A549 (cell line): ENCODE data around the gene EPS8L1. TPM values are rescaled to one million over a fixed set of nuclear protein-coding genes. Genes with fewer than 3 reads are reported as not detected.

Experiments used
- ATAC-seq, 2 experiments: fragments of 200-7000 bp in 1 of 2; fragments of >200 bp in 1 of 2; cut with Nextera tagmentation in 1 of 2; cut with Tn5 transposase in 1 of 2; 3 replicates each; pipeline versions ENCODE4 v1.8.0 to v1.9.1; 2018 to 2020; ENCODE audit warnings: mild to moderate bottlenecking in 1 of 2, moderate library complexity in 1 of 2
- CTCF ChIA-PET: fragments of 300-600 bp; sonication (Branson Sonifier 250); formaldehyde crosslinking; extraction: SDS; loops from one replicate; lab custom pipeline; 2021; ENCODE audit warnings: antibody characterized with exemption, inconsistent platforms; lab: Yijun Ruan, JAX
- POLR2A ChIA-PET: fragments of 350-600 bp; formaldehyde crosslinking; extraction: SDS; loops from one replicate; lab custom pipeline; 2021; ENCODE audit warnings: antibody characterized with exemption, inconsistent platforms; lab: Yijun Ruan, JAX
- DNase-seq, 2 experiments: peaks; one replicate each; pipeline versions ENCODE4 v3.0.0 to v3.0.0-alpha.2; 2011 to 2016; ENCODE audit warnings: low read depth in 1 of 2, low spot score in 1 of 2
- FAIRE-seq: peaks from 2 replicates; lab custom pipeline; 2011; peaks lifted over from hg19 to GRCh38; lab: Jason Lieb, UNC
- H3K27ac ChIP-seq, 2 experiments: fragments of >200 bp; sonication (Bioruptor Twin); formaldehyde crosslinking; 3 replicates each; pipeline ENCODE4 v1.5.1; 2016 to 2017
- H3K4me1 ChIP-seq: fragments of >200 bp; sonication (Bioruptor Twin); formaldehyde crosslinking; 3 replicates; pipeline ENCODE4 v1.6.1; 2016
- H3K4me2 ChIP-seq: fragments of >200 bp; sonication (Bioruptor Twin); formaldehyde crosslinking; 3 replicates; pipeline ENCODE4 v1.6.1; 2016
- H3K4me3 ChIP-seq: fragments of >200 bp; sonication (Bioruptor Twin); formaldehyde crosslinking; 3 replicates; pipeline ENCODE4 v1.5.1; 2016
- H3K9me3 ChIP-seq: fragments of >200 bp; sonication (Bioruptor Twin); formaldehyde crosslinking; 3 replicates; pipeline ENCODE4 v1.6.1; 2016
- ATOH8 ChIP-seq: fragments of 250-450 bp; sonication (Bioruptor Pico); IDR thresholded peaks from 2 replicates; pipeline ENCODE4 v1.5.0; 2020; ENCODE audit warnings: low read depth, mild to moderate bottlenecking, moderate library complexity
- CBX2 ChIP-seq: fragments of 200-600 bp; sonication (generic); IDR thresholded peaks from 2 replicates; pipeline ENCODE4 v1.6.1; 2016; ENCODE audit warnings: low read depth, mild to moderate bottlenecking, borderline replicate concordance
- CEBPB ChIP-seq, 2 experiments: fragments of >200 bp in 1 of 2; sonication (Bioruptor Twin) in 1 of 2; formaldehyde crosslinking in 1 of 2; IDR thresholded peaks; 2 replicates each; pipeline ENCODE4 v1.6.1; 2012 to 2016
- EHF ChIP-seq: fragments of 250-450 bp; sonication (Bioruptor Pico); IDR thresholded peaks from 2 replicates; pipeline ENCODE4 v1.5.0; 2020; ENCODE audit warnings: mild to moderate bottlenecking
- EHMT2 ChIP-seq: fragments of 200-600 bp; sonication (generic); IDR thresholded peaks from 2 replicates; pipeline ENCODE4 v1.6.1; 2016; ENCODE audit warnings: antibody characterized with exemption, low read depth, mild to moderate bottlenecking, moderate library complexity
- FOSB ChIP-seq: fragments of 250-450 bp; sonication (Bioruptor Pico); IDR thresholded peaks from 2 replicates; pipeline ENCODE4 v1.5.0; 2020; ENCODE audit warnings: mild to moderate bottlenecking, moderate library complexity
- GATA3 ChIP-seq: IDR thresholded peaks from 2 replicates; pipeline ENCODE4 v1.6.1; 2012; ENCODE audit warnings: borderline replicate concordance
- KDM5A ChIP-seq: fragments of 200-600 bp; sonication (generic); IDR thresholded peaks from 2 replicates; pipeline ENCODE4 v1.6.1; 2016; ENCODE audit warnings: antibody characterized with exemption, mild to moderate bottlenecking
- MAFK ChIP-seq: fragments of 450-650 bp; IDR thresholded peaks from 2 replicates; pipeline ENCODE4 v1.6.1; 2014; ENCODE audit not compliant: partially characterized antibody
- MAX ChIP-seq: IDR thresholded peaks from 2 replicates; pipeline ENCODE4 v1.6.1; 2012
- MYC ChIP-seq: IDR thresholded peaks from 2 replicates; pipeline ENCODE4 v1.6.1; 2012; ENCODE audit warnings: mild to moderate bottlenecking, inconsistent platforms, low read length, improper control_type of control experiment, borderline replicate concordance
- PBX3 ChIP-seq: IDR thresholded peaks from 2 replicates; pipeline ENCODE4 v1.6.1; 2012
- USF2 ChIP-seq: fragments of 450-650 bp; IDR thresholded peaks from 2 replicates; pipeline ENCODE4 v1.6.1; 2014; ENCODE audit warnings: antibody characterized with exemption
- ZSCAN20 ChIP-seq: fragments of 250-450 bp; sonication (Bioruptor Pico); IDR thresholded peaks from 2 replicates; pipeline ENCODE4 v1.8.0; 2022; ENCODE audit warnings: mild to moderate bottlenecking, moderate library complexity
- WGBS: methylation state at CpG from one replicate; pipeline ENCODE4 v1.1.6; 2017; ENCODE audit errors: missing lambda C conversion rate; 5-methylcytosine and 5-hydroxymethylcytosine counted together
- polyA plus RNA-seq, 4 experiments: library from polyadenylated mRNA; depleted of rRNA in 3 of 4; stranded (reverse); fragments of >200 nt; fragmentation: RNase III in 1 of 4; extraction: RNeasy Plus Mini Kit Qiagen cat#74134 plus additional on column Dnase treatment in 1 of 4; gene quantifications; 2 replicates in 3 of 4; 3 replicates in 1 of 4; pipeline ENCODE4 v1.2.3, GENCODE V29; 2011 to 2017
- TF ChIP-seq, protein P1 (sequence below): fragments of 150-350 bp; IDR thresholded peaks from 2 replicates; pipeline ENCODE4 v1.6.1; 2014; ENCODE audit warnings: low read depth, mild to moderate bottlenecking, low read length
- TF ChIP-seq, protein P2 (sequence below): fragments of >200 bp; sonication (Bioruptor Twin); formaldehyde crosslinking; IDR thresholded peaks from 3 replicates; pipeline ENCODE4 v1.5.1; 2016

EPS8L1 gene
- polyA plus RNA-seq, 2 of the 4 experiments (the other 2 are of a cell fraction) = 3.7 to 3.8 TPM

GRCh38 chr19:55095260-55096060 lies 19.8 kb downstream of the EPS8L1 start:
- 76% methylated on average over 18 of the region's 23 CpGs for WGBS
- H3K4me3 ChIP-seq = no peak overlapping the region
- ChIA-PET CTCF (interaction anchor here (0.8 to 2.0 kb wide), 4 partner anchors 9 to 46 kb away, joined by 3 to 5 read pairs (median 4); no protein-coding TSS in a partner anchor), POLR2A (no interaction called here)
- no peak overlapping the region for H3K27ac ChIP-seq
- TF ChIP-seq CEBPB (IDR thresholded peaks at IDR 0.05) = no peak
- no peak for TF ChIP-seq MAX
- no peak for TF ChIP-seq EHF
- TF ChIP-seq USF2 = no peak
- TF ChIP-seq, protein P1, sequence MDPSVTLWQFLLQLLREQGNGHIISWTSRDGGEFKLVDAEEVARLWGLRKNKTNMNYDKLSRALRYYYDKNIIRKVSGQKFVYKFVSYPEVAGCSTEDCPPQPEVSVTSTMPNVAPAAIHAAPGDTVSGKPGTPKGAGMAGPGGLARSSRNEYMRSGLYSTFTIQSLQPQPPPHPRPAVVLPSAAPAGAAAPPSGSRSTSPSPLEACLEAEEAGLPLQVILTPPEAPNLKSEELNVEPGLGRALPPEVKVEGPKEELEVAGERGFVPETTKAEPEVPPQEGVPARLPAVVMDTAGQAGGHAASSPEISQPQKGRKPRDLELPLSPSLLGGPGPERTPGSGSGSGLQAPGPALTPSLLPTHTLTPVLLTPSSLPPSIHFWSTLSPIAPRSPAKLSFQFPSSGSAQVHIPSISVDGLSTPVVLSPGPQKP = no peak
- no peak for TF ChIP-seq ZSCAN20
- no peak for TF ChIP-seq MYC
- no peak for TF ChIP-seq ATOH8 (CRISPR knock-in tag)
- TF ChIP-seq GATA3 = no peak
- no peak for TF ChIP-seq MAFK
- TF ChIP-seq FOSB (CRISPR knock-in tag) = no peak
- TF ChIP-seq EHMT2 = no peak
- TF ChIP-seq PBX3 = no peak
- TF ChIP-seq KDM5A = no peak
- H3K9me3 ChIP-seq = no peaks in the 10 kb centered on the region
- DNase-seq (no peak), ATAC-seq (peak; percentile 45 to 71), FAIRE-seq (no peak)
- no peak overlapping the region for H3K4me2 ChIP-seq
- no peaks in the 10 kb centered on the region for H3K4me1 ChIP-seq

- Histone ChIP-seq H3K9me3 (no peaks in the 10 kb centered on the region), H3K4me1 (no peaks in the 10 kb centered on the region), H3K27ac (no peak overlapping the region), H3K4me3 (no peak overlapping the region), H3K4me2 (no peak overlapping the region)
- DNase-seq (no peak), ATAC-seq (peak; percentile 59 to 60), FAIRE-seq (no peak)
- ChIA-PET POLR2A (no interaction called here), CTCF (interaction anchor here (0.8 to 2.0 kb wide), 5 partner anchors 8 to 322 kb away, joined by 3 to 5 read pairs (median 4); no protein-coding TSS in a partner anchor)
- WGBS = 78% methylated on average over 20 of the region's 23 CpGs
- TF ChIP-seq EHF (no peak), CBX2 (no peak)
- TF ChIP-seq, protein P2, sequence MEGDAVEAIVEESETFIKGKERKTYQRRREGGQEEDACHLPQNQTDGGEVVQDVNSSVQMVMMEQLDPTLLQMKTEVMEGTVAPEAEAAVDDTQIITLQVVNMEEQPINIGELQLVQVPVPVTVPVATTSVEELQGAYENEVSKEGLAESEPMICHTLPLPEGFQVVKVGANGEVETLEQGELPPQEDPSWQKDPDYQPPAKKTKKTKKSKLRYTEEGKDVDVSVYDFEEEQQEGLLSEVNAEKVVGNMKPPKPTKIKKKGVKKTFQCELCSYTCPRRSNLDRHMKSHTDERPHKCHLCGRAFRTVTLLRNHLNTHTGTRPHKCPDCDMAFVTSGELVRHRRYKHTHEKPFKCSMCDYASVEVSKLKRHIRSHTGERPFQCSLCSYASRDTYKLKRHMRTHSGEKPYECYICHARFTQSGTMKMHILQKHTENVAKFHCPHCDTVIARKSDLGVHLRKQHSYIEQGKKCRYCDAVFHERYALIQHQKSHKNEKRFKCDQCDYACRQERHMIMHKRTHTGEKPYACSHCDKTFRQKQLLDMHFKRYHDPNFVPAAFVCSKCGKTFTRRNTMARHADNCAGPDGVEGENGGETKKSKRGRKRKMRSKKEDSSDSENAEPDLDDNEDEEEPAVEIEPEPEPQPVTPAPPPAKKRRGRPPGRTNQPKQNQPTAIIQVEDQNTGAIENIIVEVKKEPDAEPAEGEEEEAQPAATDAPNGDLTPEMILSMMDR = 0 out of 3 replicates have a peak, but pooled peaks have one; percentile 12
Observed at GRCh38 chr19:55096061-55096701, 20.5 kb downstream of the EPS8L1 start.
